Ascending aorta (tissue), 2 donors: ENCODE results near the gene RTN4. TPM values are rescaled to one million over a fixed set of nuclear protein-coding genes. Genes with fewer than 3 reads are reported as not detected.

Experiments used
- DNase-seq, 2 donors: peaks; one replicate each; pipeline ENCODE4 v3.0.0-alpha.2; 2019; ENCODE audit warnings: low spot score in 2 of 2
- H3K27ac ChIP-seq, 2 donors: fragments of 200-600 bp; sonication (generic); one replicate each; pipeline ENCODE4 v1.5.1; 2016 to 2017; ENCODE audit warnings: mild to moderate bottlenecking in 1 of 2
- H3K27me3 ChIP-seq: fragments of 200-600 bp; sonication (generic); one replicate; pipeline ENCODE4 v1.5.1; 2017
- H3K36me3 ChIP-seq, 2 donors: fragments of 200-600 bp; sonication (generic); one replicate each; pipeline ENCODE4 v1.5.1; 2016
- H3K4me1 ChIP-seq, 2 donors: fragments of 200-600 bp; sonication (generic); one replicate each; pipeline ENCODE4 v1.5.1; 2016 to 2017; ENCODE audit warnings: mild to moderate bottlenecking in 1 of 2
- H3K4me3 ChIP-seq, 2 donors: fragments of 200-600 bp; sonication (generic); one replicate each; pipeline ENCODE4 v1.5.1; 2016 to 2017; ENCODE audit warnings: mild to moderate bottlenecking in 1 of 2
- H3K9me3 ChIP-seq, 2 donors: fragments of 200-600 bp; sonication (generic); one replicate each; pipeline ENCODE4 v1.5.1; 2016
- intact Hi-C: fragments of 100-400 bp; cut with DNase I; formaldehyde crosslinking; loops from one replicate; pipeline ENCODE4 v1.15.1; 2023
- total RNA-seq: library from RNA; depleted of rRNA; stranded (reverse); fragments of >200 nt; gene quantifications from one replicate; pipeline ENCODE4 v1.1.0, GENCODE V29; 2016
- TF ChIP-seq, protein P1 (sequence below), 3 experiments: fragments of 200-600 bp in 2 of 3; fragments of 450-650 bp in 1 of 3; sonication (generic) in 2 of 3; IDR thresholded peaks; one replicate each; pipeline ENCODE4 v1.5.1; 2016 to 2019; ENCODE audit warnings: antibody characterized with exemption in 3 of 3, mild to moderate bottlenecking in 1 of 3, moderate library complexity in 1 of 3

The RTN4 gene
- total RNA-seq, 1 donor from 2014 or later: 296 TPM

DNA sequence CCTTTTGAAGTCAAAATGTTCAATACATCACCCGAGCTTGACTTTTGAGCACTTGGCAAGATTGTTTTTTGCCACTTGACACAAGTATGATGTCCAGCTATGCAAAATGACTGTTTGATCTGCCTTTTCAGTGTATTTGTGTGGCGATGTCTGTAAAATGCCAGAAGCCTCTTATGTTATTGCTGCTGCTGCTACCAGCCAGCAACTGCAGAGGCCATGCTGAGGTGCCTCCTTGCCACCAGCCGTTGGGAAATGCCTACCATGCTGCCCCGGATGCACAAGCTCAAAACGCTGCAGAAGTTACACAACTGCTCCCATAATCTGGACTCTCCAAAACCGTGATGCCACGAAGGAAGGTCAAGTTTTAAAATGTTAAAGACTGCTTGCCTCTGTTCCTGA, 80.3 kb downstream of the RTN4 start:
- intact Hi-C loops: no loop called here
- TF ChIP-seq, protein P1, sequence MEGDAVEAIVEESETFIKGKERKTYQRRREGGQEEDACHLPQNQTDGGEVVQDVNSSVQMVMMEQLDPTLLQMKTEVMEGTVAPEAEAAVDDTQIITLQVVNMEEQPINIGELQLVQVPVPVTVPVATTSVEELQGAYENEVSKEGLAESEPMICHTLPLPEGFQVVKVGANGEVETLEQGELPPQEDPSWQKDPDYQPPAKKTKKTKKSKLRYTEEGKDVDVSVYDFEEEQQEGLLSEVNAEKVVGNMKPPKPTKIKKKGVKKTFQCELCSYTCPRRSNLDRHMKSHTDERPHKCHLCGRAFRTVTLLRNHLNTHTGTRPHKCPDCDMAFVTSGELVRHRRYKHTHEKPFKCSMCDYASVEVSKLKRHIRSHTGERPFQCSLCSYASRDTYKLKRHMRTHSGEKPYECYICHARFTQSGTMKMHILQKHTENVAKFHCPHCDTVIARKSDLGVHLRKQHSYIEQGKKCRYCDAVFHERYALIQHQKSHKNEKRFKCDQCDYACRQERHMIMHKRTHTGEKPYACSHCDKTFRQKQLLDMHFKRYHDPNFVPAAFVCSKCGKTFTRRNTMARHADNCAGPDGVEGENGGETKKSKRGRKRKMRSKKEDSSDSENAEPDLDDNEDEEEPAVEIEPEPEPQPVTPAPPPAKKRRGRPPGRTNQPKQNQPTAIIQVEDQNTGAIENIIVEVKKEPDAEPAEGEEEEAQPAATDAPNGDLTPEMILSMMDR (IDR thresholded peaks at IDR 0.05): no peak
- H3K27me3 ChIP-seq: no peaks in the 10 kb centered on the region
- peaks cover 0 to 46% of the 10 kb centered on the region in 2 donors for H3K36me3 ChIP-seq
- no peak for DNase-seq
- no peak overlapping the region for H3K4me3 ChIP-seq
- H3K27ac ChIP-seq: no peak overlapping the region
- H3K9me3 ChIP-seq: no peaks in the 10 kb centered on the region
- H3K4me1 ChIP-seq: peaks cover 0 to 7% of the 10 kb centered on the region in 2 donors

DNA sequence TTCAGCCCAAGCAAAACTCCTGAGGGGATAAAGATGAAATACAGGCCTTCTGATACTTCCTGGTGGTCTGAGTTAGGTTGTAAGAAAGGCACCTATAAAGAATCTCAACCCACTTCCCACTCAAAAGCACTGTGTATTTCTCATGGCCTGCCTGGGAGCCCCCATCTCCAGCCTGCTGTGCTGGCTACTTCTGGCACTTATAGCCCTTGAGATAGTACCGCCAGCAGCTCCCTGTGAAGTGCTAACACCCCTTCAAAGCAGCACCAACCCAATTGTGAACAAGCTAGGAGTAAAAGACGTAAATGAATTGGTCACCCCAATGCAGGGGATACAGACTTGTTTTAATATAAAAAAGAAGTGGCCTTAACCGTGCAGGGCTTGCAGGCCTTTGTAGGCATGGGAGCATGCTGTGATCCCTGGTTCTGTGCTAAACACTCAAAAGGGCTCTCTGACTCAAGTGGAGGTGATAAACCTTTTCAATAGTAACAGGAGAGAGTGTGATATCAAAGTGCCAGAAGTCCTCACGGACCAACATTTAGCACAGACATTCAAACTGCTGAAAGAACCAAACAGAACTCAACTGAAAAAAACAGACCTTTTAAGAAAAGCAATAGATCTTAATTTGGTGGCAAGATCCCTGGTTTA, 80.8 kb downstream of the RTN4 start:
- no peak for DNase-seq
- no peak overlapping the region for H3K4me3 ChIP-seq
- H3K4me1 ChIP-seq: peaks cover 0 to 1% of the 10 kb centered on the region in 2 donors
- H3K27me3 ChIP-seq: no peaks in the 10 kb centered on the region
- H3K27ac ChIP-seq: no peak overlapping the region
- TF ChIP-seq, protein P1 (IDR thresholded peaks at IDR 0.05): no peak
- H3K36me3 ChIP-seq: peaks cover 0 to 46% of the 10 kb centered on the region in 2 donors
- intact Hi-C loops: no loop called here
- no peaks in the 10 kb centered on the region for H3K9me3 ChIP-seq

DNA sequence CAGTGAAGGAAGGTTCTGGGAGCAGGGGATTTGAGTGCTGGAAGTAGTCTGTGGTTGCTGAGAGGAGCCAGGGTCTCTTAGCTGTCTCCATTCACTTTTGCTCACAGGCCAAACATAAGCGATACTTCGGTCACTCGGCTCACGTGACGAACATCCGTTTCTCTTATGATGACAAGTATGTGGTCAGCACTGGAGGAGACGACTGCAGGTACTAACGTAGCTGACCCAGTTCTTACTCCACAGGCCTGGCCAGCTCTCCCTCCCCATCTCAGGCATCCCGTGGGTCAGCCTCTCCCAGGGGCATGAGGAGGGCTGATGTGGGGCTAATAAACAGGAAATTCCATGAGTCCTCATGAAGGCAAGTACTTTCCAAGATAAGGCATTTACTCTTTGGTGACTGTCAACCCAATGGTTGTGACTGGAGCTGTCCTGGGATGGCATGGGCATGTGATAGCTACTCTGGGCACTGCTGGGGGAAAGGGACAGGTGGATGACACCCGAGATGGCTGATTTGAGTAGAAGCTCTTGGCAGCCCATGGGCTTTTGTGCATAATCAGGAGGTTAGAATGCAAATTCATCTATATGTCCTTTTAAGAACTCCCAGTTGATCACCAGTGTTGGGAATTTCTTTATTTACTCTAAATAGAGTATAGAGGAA, 81.6 kb downstream of the RTN4 start:
- H3K36me3 ChIP-seq: peaks cover 0 to 41% of the 10 kb centered on the region in 2 donors
- no peak overlapping the region for H3K27ac ChIP-seq
- no peaks in the 10 kb centered on the region for H3K9me3 ChIP-seq
- intact Hi-C loops: no loop called here
- H3K4me1 ChIP-seq: no peaks in the 10 kb centered on the region
- H3K4me3 ChIP-seq: no peak overlapping the region
- no peaks in the 10 kb centered on the region for H3K27me3 ChIP-seq
- DNase-seq: no peak
- TF ChIP-seq, protein P1 (IDR thresholded peaks at IDR 0.05): no peak

DNA sequence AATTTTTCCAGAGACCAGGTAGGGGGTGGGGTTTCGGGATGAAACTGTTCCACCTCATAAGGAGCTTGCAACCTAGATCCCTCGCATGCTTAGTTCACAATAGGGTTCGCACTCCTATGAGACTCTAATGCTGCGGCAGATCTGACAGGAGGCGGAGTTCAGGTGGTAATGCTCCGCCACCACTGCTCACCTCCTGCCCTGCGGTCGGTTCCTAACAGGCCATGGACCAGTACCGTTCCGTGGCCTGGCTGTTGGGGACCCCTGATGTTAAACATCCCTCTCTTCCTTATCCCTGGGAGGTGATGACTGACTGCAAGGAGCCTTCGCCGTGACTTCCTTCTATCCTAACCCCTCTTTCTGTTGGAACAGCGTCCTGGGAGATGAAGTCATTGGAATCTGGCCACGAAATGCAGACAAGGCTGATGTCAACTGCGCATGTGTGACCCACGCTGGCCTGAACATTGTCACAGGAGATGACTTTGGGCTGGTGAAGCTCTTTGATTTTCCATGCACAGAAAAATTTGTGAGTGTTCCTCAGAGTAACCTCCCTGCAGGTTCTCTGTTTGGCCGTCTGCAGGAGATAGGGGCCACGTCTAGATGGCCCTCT, 82.4 kb downstream of the RTN4 start:
- H3K9me3 ChIP-seq: no peaks in the 10 kb centered on the region
- H3K27ac ChIP-seq: no peak overlapping the region
- no peak for DNase-seq
- TF ChIP-seq, protein P1 (IDR thresholded peaks at IDR 0.05): no peak
- intact Hi-C loops: no loop called here
- peaks cover 0 to 41% of the 10 kb centered on the region in 2 donors for H3K36me3 ChIP-seq
- no peaks in the 10 kb centered on the region for H3K27me3 ChIP-seq
- H3K4me3 ChIP-seq: no peak overlapping the region
- H3K4me1 ChIP-seq: no peaks in the 10 kb centered on the region

DNA sequence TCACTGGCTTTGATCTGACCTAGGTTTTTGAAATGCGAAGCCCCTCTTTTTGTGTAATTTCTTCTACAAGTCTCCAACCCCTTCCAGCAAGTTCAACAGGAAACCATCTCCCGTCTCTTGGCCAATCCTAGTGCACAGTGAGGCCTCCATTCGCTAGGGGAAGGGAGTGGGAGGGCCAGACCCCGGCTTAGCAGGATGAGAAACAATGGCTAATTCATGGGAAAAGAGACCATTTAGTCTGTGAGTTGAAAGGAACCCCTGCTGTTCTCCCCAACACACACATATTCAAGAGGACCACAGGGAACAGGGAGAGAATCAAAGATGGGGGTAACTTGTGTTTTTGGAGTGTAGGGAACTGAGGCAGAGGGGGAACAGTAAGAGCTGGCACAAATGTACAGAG, 83.0 kb downstream of the RTN4 start:
- Histone ChIP-seq H3K4me1 (no peaks in the 10 kb centered on the region), H3K36me3 (peaks cover 0 to 41% of the 10 kb centered on the region in 2 donors), H3K27ac (no peak overlapping the region), H3K9me3 (no peaks in the 10 kb centered on the region), H3K27me3 (no peaks in the 10 kb centered on the region), H3K4me3 (no peak overlapping the region)
- intact Hi-C loops: no loop called here
- no peak for DNase-seq
- TF ChIP-seq, protein P1 (IDR thresholded peaks at IDR 0.05): no peak
